ENCODE data around the gene NDUFAF7. TPM values are rescaled to one million over a fixed set of nuclear protein-coding genes. Genes with fewer than 3 reads are reported as not detected.

Gene NDUFAF7
- total RNA-seq, 1 experiment from 2014 or later = 25.0 TPM

DNA sequence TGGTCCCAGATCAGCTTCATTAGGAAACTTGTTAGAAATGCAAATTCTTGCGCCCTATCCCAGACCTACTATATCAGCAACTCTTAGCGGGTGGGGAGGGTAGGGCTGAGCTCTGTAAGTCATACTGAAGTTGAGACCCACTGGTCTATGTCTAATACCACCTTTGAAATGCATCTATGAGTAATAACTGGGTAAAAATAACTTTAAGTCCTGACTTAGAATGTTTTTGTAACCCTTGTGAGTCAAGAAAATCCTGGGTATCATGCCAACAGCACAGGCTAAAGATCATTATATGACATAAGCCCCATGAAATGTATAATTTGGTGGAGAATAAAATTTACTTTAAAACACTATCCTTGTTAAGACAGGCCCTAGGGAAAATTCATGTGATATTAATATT lies 51.7 kb downstream of the NDUFAF7 start:
- H3K4me3 ChIP-seq (ENCODE audit: low read depth, low read length, poor library complexity, severe bottlenecking) = no peak overlapping the region
- H3K27ac ChIP-seq (ENCODE audit: low read depth, low read length, poor library complexity, severe bottlenecking) = peak overlapping the region; percentile 26
- DNase-seq (ENCODE audit: low spot score) = no peak
- TF ChIP-seq, protein P1, sequence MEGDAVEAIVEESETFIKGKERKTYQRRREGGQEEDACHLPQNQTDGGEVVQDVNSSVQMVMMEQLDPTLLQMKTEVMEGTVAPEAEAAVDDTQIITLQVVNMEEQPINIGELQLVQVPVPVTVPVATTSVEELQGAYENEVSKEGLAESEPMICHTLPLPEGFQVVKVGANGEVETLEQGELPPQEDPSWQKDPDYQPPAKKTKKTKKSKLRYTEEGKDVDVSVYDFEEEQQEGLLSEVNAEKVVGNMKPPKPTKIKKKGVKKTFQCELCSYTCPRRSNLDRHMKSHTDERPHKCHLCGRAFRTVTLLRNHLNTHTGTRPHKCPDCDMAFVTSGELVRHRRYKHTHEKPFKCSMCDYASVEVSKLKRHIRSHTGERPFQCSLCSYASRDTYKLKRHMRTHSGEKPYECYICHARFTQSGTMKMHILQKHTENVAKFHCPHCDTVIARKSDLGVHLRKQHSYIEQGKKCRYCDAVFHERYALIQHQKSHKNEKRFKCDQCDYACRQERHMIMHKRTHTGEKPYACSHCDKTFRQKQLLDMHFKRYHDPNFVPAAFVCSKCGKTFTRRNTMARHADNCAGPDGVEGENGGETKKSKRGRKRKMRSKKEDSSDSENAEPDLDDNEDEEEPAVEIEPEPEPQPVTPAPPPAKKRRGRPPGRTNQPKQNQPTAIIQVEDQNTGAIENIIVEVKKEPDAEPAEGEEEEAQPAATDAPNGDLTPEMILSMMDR (conservative IDR thresholded peaks at IDR 0.05; ENCODE audit: low read depth, low read length) = no peak
- no peak for TF ChIP-seq EZH2 (IDR thresholded peaks at IDR 0.05; ENCODE audit: borderline replicate concordance, low read depth, low read length, poor library complexity, severe bottlenecking)
- intact Hi-C loops (cut with micrococcal nuclease; ENCODE audit: unreplicated experiment) = no loop called here
- CTCF ChIA-PET = no interaction called here
- POLR2A ChIA-PET (ENCODE audit: low non-redundant PET) = no interaction called here
- BruUV-seq (replicated peaks) = no TSS peak
- H3K4me1 ChIP-seq (ENCODE audit: insufficient read depth, low read length, poor library complexity, severe bottlenecking) = peaks cover 4% of the 10 kb centered on the region
- H3K9me3 ChIP-seq (ENCODE audit: low read depth, low read length, poor library complexity, severe bottlenecking) = no peaks in the 10 kb centered on the region
- H3K36me3 ChIP-seq (ENCODE audit: insufficient read depth, low read length, poor library complexity, severe bottlenecking) = peaks cover 50% of the 10 kb centered on the region
- no peaks in the 10 kb centered on the region for H3K27me3 ChIP-seq (replicated peaks; ENCODE audit: insufficient read depth, low read depth, low read length, poor library complexity)

DNA sequence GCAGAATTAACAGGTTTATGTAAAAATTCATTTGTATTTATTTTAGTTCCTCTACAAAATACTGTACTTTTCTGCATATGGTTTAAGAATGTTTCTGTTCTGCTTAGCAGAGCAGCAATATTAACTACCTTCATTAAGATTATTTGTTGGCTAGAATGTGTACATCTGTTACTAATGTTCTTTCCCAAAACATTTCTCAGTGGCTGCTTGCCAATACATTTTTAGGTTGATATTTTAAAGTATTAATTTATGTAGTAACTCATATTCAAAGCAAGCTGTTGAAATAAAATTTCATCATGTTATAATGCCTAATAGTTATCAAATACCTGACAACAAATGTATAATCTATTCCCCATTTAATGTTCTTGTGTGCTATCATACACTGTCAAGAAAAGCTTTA lies 52.9 kb downstream of the NDUFAF7 start:
- POLR2A ChIA-PET (ENCODE audit: low non-redundant PET) = interaction anchor here (0.6 kb wide), 1 partner anchor 246 kb away, joined by 4 read pairs; no protein-coding TSS in a partner anchor
- Histone ChIP-seq H3K9me3 (ENCODE audit: low read depth, low read length, poor library complexity, severe bottlenecking) (no peaks in the 10 kb centered on the region), H3K27ac (ENCODE audit: low read depth, low read length, poor library complexity, severe bottlenecking) (no peak overlapping the region), H3K36me3 (ENCODE audit: insufficient read depth, low read length, poor library complexity, severe bottlenecking) (peaks cover 48% of the 10 kb centered on the region), H3K27me3 (replicated peaks; ENCODE audit: insufficient read depth, low read depth, low read length, poor library complexity) (no peaks in the 10 kb centered on the region), H3K4me1 (ENCODE audit: insufficient read depth, low read length, poor library complexity, severe bottlenecking) (peaks cover 4% of the 10 kb centered on the region), H3K4me3 (ENCODE audit: low read depth, low read length, poor library complexity, severe bottlenecking) (no peak overlapping the region)
- intact Hi-C loops (cut with micrococcal nuclease; ENCODE audit: unreplicated experiment) = no loop called here
- BruUV-seq (replicated peaks) = no TSS peak
- CTCF ChIA-PET = no interaction called here
- no peak for TF ChIP-seq EZH2 (IDR thresholded peaks at IDR 0.05; ENCODE audit: borderline replicate concordance, low read depth, low read length, poor library complexity, severe bottlenecking)
- TF ChIP-seq, protein P1 (conservative IDR thresholded peaks at IDR 0.05; ENCODE audit: low read depth, low read length) = no peak
- DNase-seq (ENCODE audit: low spot score) = no peak

DNA sequence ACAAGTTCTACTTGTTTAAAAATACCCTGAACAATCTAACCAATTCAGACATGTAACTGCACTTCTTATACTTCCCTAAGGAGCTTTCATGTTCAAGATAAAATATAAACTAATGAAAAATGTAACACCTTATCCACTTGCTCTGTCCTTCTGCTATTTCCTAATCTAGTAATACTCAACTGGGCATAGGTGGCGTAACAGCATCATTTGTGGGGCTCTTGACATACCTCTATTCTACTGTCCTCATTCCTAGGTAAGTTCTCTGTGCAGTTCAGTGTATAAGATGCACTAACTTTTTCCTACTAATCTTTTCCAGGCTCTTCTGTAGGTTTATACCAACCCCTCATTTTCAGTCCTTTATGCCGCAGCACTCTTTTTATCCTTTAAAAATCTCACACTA lies 56.5 kb downstream of the NDUFAF7 start:
- CTCF ChIA-PET = interaction anchor here (0.6 kb wide), 1 partner anchor 228 kb away, joined by 3 read pairs; no protein-coding TSS in a partner anchor
- POLR2A ChIA-PET (ENCODE audit: low non-redundant PET) = no interaction called here
- H3K4me3 ChIP-seq (ENCODE audit: low read depth, low read length, poor library complexity, severe bottlenecking) = no peak overlapping the region
- peaks cover 27% of the 10 kb centered on the region for H3K36me3 ChIP-seq (ENCODE audit: insufficient read depth, low read length, poor library complexity, severe bottlenecking)
- DNase-seq (ENCODE audit: low spot score) = peak; percentile 14
- TF ChIP-seq, protein P1 (conservative IDR thresholded peaks at IDR 0.05; ENCODE audit: low read depth, low read length) = peak; percentile 32
- no peak for TF ChIP-seq EZH2 (IDR thresholded peaks at IDR 0.05; ENCODE audit: borderline replicate concordance, low read depth, low read length, poor library complexity, severe bottlenecking)
- H3K9me3 ChIP-seq (ENCODE audit: low read depth, low read length, poor library complexity, severe bottlenecking) = no peaks in the 10 kb centered on the region
- no peak overlapping the region for H3K27ac ChIP-seq (ENCODE audit: low read depth, low read length, poor library complexity, severe bottlenecking)
- H3K4me1 ChIP-seq (ENCODE audit: insufficient read depth, low read length, poor library complexity, severe bottlenecking) = peaks cover 4% of the 10 kb centered on the region
- no TSS peak for BruUV-seq (replicated peaks)
- intact Hi-C loops (cut with micrococcal nuclease; ENCODE audit: unreplicated experiment) = no loop called here
- no peaks in the 10 kb centered on the region for H3K27me3 ChIP-seq (replicated peaks; ENCODE audit: insufficient read depth, low read depth, low read length, poor library complexity)

All from A673 (cell line).